NCI-H82 treated with DMSO at 0.1 percent for 48 hours (cell line): ENCODE measurements around the gene PTPRU.
"Not testable (repeated sequence)": the region's sequence is repeated elsewhere in the genome, so short reads cannot be mapped to it uniquely, and the experiment has no call there.

Experiments
- DNase-seq: peaks from one replicate; lab custom pipeline; 2025; ENCODE audit not compliant: unreplicated experiment; lab: John Stamatoyannopoulos, UW

Gene PTPRU

DNA sequence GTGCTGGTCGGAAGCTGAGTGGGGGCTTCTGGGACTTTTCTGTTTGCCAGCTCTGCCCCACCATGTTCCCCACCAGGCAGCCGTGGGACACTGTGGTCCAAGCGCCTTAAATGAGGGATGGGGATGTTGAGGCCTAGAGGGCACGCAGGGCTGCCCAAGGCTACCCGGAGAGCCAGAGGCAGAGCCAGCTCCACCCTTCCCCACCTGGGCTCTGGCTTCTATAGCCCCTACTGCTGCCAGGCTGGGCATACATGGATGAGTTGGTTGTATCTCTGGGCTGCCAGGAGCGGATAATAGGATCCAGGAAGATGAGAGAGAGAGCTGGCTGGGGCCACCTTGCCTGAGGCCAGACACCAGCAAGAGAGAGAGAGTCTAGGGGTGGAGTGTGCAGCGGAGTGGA lies 49.4 kb downstream of the PTPRU start:
- no peak for DNase-seq

GRCh38 chr1:29286194-29286767 lies 50.0 kb downstream of the PTPRU start:
- DNase-seq = no peak

- DNase-seq = no peak
These were observed 53.2 kb downstream of the PTPRU start for GRCh38 chr1:29289493-29289892.

DNA sequence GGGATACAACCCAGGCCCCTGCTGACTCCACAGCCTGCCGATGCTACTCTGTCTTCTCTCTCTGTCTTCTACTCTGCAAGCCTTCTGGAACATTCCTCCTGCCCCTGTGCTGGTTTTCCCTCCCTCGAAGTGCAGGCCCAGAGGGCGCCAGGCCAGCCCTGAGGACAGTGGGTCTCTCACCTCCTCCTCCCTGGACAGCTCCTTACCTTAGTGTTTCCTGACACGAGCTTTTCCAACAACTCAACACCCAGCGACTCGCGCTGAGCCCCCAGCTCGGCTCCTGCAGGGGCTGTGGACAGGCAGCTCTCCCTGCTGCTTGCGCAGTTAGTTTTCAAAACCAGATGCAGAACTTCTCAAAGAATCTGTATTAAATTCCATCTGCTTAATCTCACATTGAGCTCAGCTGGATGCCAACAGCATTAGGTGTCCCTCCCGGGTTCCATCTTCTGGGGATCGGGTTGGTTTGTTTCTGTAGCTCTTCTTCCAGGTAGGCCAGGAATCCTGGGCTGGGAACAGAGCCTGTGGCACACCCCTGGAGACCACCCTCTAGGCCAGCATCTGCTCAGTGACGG lies 54.2 kb downstream of the PTPRU start:
- no peak for DNase-seq

GRCh38 chr1:29291756-29292155 lies 55.4 kb downstream of the PTPRU start:
- no peak for DNase-seq

DNA sequence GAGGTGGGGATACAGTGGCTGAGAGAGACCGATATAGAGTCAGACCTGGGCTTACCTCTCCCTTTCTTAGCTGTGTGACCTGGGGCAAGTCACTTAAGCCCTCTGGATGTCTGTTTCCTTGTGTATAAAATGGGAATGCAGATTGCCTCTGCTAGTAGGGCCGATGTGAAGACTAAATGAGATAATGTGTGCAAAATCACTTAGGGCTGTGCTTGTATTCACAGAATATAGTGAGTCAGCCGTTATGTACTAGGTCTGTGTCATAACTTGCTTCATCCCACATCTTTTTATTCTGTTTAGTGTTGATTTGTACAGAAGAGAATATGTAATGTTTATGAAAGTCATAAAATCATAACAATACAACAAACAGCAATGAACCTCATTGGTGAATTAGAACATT lies 56.0 kb downstream of the PTPRU start:
- no peak for DNase-seq

- DNase-seq = no peak
These were observed 61.1 kb downstream of the PTPRU start for GRCh38 chr1:29297450-29297849.

GRCh38 chr1:29298246-29298645 lies 61.9 kb downstream of the PTPRU start:
- DNase-seq = no peak

DNA sequence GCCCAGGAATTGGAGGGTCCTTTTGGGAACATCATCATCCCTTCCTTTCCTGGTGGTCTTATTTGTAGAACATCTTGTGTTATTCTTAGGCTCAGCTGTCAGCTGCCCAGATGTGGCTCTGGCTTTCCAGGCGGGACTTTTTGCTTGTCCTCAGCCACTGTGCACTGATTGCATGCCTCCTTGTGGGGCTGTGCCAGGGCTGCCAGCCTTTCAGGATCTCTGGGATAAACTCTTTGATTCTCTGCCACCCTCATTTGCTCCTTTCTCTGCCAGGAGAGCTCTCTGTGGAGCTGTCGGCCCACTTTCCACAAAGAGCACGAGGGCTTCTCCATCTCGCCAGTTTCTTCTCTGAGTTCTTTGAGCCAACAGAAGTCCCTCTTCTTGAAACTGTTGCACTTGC lies 63.1 kb downstream of the PTPRU start:
- no peak for DNase-seq

- DNase-seq = not testable (repeated sequence)
These were observed 65.4 kb downstream of the PTPRU start for GRCh38 chr1:29301732-29302131.

DNA sequence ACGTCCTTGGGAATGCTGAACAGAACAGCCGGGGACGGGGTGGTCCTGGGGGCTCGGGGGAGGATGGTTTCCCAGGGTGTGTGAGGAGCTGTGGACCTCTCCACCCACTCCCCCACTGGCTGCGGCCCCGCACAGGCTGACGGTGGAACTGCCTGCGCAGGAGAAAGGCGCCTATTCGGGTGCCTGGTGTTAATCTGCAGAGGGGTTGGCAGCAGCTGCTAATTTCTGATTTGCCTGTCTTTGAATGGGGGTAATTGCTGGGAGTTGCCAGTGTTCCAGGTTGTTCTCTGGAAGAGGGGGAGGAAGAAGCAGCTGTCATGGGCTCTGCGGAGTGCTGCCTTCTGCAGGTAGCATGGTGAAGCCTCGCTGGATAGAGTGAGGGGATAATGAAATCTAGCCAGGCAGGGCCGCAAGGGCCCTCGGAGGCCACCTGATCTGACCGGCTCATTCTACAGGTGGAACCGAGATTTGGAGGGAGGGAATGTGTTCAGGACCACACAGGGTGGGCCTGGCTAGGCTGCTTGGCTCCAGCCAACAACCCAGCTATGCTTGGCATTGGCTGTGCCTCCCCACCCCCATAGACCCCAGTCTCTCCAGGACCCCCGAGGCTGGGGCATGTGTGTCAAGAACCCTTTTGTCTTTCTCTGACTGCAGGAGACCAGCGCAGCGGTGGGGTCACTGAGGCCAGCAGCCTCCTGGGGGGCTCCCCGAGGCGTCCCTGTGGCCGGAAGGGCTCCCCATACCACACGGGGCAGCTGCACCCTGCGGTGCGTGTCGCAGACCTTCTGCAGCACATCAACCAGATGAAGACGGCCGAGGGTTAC lies 67.1 kb downstream of the PTPRU start:
- DNase-seq = no peak

GRCh38 chr1:29304025-29304684 lies 67.8 kb downstream of the PTPRU start:
- no peak for DNase-seq

DNA sequence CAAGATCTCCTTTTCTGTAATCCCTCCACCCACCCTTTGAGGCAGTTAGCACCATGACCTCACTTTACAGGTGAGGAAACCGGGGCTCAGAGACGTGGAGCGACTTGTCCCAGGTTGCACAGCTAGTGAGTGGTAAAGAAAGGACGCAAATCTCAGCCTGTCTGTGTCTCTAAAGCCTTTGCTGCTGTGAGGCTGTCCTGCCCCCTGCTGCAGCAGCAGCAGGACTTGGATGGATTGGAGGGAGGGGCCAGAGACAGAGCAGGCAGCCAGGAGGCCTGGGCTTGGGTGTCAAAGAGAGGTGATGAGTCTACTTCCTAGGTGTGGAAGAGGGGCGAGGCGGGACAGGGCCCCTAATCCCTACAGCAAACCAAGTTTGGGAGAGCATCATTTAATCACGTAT lies 69.6 kb downstream of the PTPRU start:
- no peak for DNase-seq

- DNase-seq = no peak
These were observed 70.3 kb downstream of the PTPRU start for GRCh38 chr1:29306471-29307140.

- peak; percentile 67 for DNase-seq
These were observed 72.8 kb downstream of the PTPRU start for GRCh38 chr1:29309075-29309474.

- no peak for DNase-seq
These were observed 73.3 kb downstream of the PTPRU start for GRCh38 chr1:29309621-29310020.

GRCh38 chr1:29310616-29311180 lies 74.4 kb downstream of the PTPRU start:
- peak; percentile 74 for DNase-seq

GRCh38 chr1:29311352-29312030 lies 75.2 kb downstream of the PTPRU start:
- no peak for DNase-seq

- no peak for DNase-seq
These were observed 76.4 kb downstream of the PTPRU start for GRCh38 chr1:29312469-29313461.
